PC-3 (cell line): ENCODE measurements around the gene DENND4C. TPM values are rescaled to one million over a fixed set of nuclear protein-coding genes. Genes with fewer than 3 reads are reported as not detected.

Experiments
- ATAC-seq: fragments of 200-7000 bp; cut with Tn5 transposase; 2 replicates; pipeline ENCODE4 v1.9.1; 2020; ENCODE audit warnings: mild to moderate bottlenecking, moderate library complexity
- BruUV-seq: library from RNA; stranded (reverse); fragments of 400-500 nt; replicated peaks from 2 replicates; lab custom pipeline; 2021; lab: Mats Ljungman, UMichigan
- CTCF ChIA-PET: fragments of 300-600 bp; sonication (Branson Sonifier 250); formaldehyde crosslinking; loops from one replicate; lab custom pipeline; 2022; ENCODE audit warnings: antibody characterized with exemption; lab: Charles Lee
- POLR2A ChIA-PET: fragments of 300-600 bp; sonication (Branson Sonifier 250); formaldehyde crosslinking; loops from one replicate; lab custom pipeline; 2022; ENCODE audit warnings: antibody characterized with exemption; ENCODE audit not compliant: unreplicated experiment; lab: Charles Lee
- DNase-seq: peaks from one replicate; pipeline ENCODE4 v3.0.0-alpha.2; 2015
- H2AFZ ChIP-seq: fragments of 300-600 bp; sonication (generic); 2 replicates; pipeline ENCODE4 v1.6.0; 2016; ENCODE audit warnings: antibody characterized with exemption, low read length
- H3F3A ChIP-seq: fragments of 300-600 bp; sonication (generic); one replicate; pipeline ENCODE4 v1.6.0; 2017; ENCODE audit warnings: antibody characterized with exemption, low read length, control low read depth, mild to moderate bottlenecking; ENCODE audit not compliant: unreplicated experiment
- H3K27ac ChIP-seq: fragments of 300-600 bp; sonication (generic); 2 replicates; pipeline ENCODE4 v1.5.1; 2016; ENCODE audit warnings: mild to moderate bottlenecking, low read length
- H3K27me3 ChIP-seq: fragments of 300-600 bp; sonication (generic); 2 replicates; pipeline ENCODE4 v1.6.1; 2016; ENCODE audit warnings: low read length, mixed read lengths
- H3K36me3 ChIP-seq: fragments of 300-600 bp; sonication (generic); 2 replicates; pipeline ENCODE4 v1.6.1; 2016; ENCODE audit warnings: low read depth, mixed run types, low read length, mixed read lengths
- H3K4me1 ChIP-seq: fragments of 300-600 bp; sonication (generic); 2 replicates; pipeline ENCODE4 v1.5.1; 2016; ENCODE audit warnings: low read length; ENCODE audit not compliant: insufficient read depth
- H3K4me2 ChIP-seq: fragments of 300-600 bp; sonication (generic); 2 replicates; pipeline ENCODE4 v1.6.0; 2016; ENCODE audit warnings: low read length
- H3K4me3 ChIP-seq: fragments of 300-600 bp; sonication (generic); 2 replicates; pipeline ENCODE4 v1.5.1; 2016; ENCODE audit warnings: mild to moderate bottlenecking, low read length, mixed read lengths
- H3K79me2 ChIP-seq: fragments of 300-600 bp; sonication (generic); 2 replicates; pipeline ENCODE4 v1.6.1; 2017; ENCODE audit warnings: low read length, mixed read lengths
- H3K9ac ChIP-seq: fragments of 300-600 bp; sonication (generic); 2 replicates; pipeline ENCODE4 v1.6.0; 2016; ENCODE audit warnings: mild to moderate bottlenecking, low read length
- H3K9me2 ChIP-seq: fragments of 300-600 bp; sonication (generic); replicated peaks from 2 replicates; pipeline ENCODE4 v1.6.1; 2016; ENCODE audit warnings: mixed run types, low read length, mixed read lengths
- H3K9me3 ChIP-seq: fragments of 300-600 bp; sonication (generic); 2 replicates; pipeline ENCODE4 v1.6.1; 2016; ENCODE audit warnings: low read length, mixed read lengths
- H4K20me1 ChIP-seq: fragments of 300-600 bp; sonication (generic); 2 replicates; pipeline ENCODE4 v1.6.1; 2016; ENCODE audit warnings: low read length, mixed read lengths
- CTCF ChIP-seq: fragments of 300-600 bp; sonication (generic); conservative IDR thresholded peaks from 2 replicates; pipeline ENCODE4 v1.5.1; 2017; ENCODE audit warnings: antibody characterized with exemption, low read depth, mild to moderate bottlenecking, low read length
- EZH2 ChIP-seq: fragments of 300-600 bp; sonication (generic); IDR thresholded peaks from one replicate; pipeline ENCODE4 v1.6.1; 2017; ENCODE audit warnings: antibody characterized with exemption, mild to moderate bottlenecking, low read length; ENCODE audit not compliant: unreplicated experiment
- EZH2phosphoT487 ChIP-seq: fragments of 300-600 bp; sonication (generic); IDR thresholded peaks from 2 replicates; pipeline ENCODE4 v1.6.1; 2018; ENCODE audit warnings: mild to moderate bottlenecking, antibody characterized with exemption, low read length, borderline replicate concordance
- intact Hi-C: fragments of 100-400 bp; cut with micrococcal nuclease; formaldehyde crosslinking; loops from 2 replicates; pipeline ENCODE4 v1.9.0; 2023
- total RNA-seq: library from RNA; depleted of rRNA; stranded (reverse); fragments of >200 nt; gene quantifications from 2 replicates; pipeline ENCODE4 v1.2.3, GENCODE V29; 2014

The DENND4C gene
- total RNA-seq, 1 experiment from 2014 or later, result 20.9 TPM

GRCh38 chr9:19252174-19252884 lies 21.8 kb downstream of the DENND4C start:
- DNase-seq (no peak), ATAC-seq (no peak)
- Histone ChIP-seq H3F3A (no peaks in the 10 kb centered on the region), H3K79me2 (peaks cover 49% of the 10 kb centered on the region), H3K9ac (no peak overlapping the region), H3K27ac (no peak overlapping the region), H2AFZ (no peak overlapping the region), H3K36me3 (no peaks in the 10 kb centered on the region), H4K20me1 (0 out of 2 replicates have a peak, but pooled peaks cover 3% of the 10 kb centered on the region), H3K9me2 (no peaks in the 10 kb centered on the region), H3K4me2 (no peak overlapping the region), H3K9me3 (no peaks in the 10 kb centered on the region), H3K4me3 (no peak overlapping the region), H3K4me1 (no peaks in the 10 kb centered on the region), H3K27me3 (no peaks in the 10 kb centered on the region)
- no peak for TF ChIP-seq EZH2phosphoT487
- no peak for TF ChIP-seq CTCF
- no peak for TF ChIP-seq EZH2
- intact Hi-C loops, result no loop called here
- BruUV-seq, result no TSS peak
- ChIA-PET POLR2A (no interaction called here), CTCF (no interaction called here)

GRCh38 chr9:19252885-19253219 lies 22.4 kb downstream of the DENND4C start:
- Histone ChIP-seq H3K9me3 (no peaks in the 10 kb centered on the region), H3K9ac (no peak overlapping the region), H3K4me3 (no peak overlapping the region), H3K27me3 (no peaks in the 10 kb centered on the region), H3K4me1 (no peaks in the 10 kb centered on the region), H4K20me1 (0 out of 2 replicates have a peak, but pooled peaks cover 3% of the 10 kb centered on the region), H3K36me3 (no peaks in the 10 kb centered on the region), H3K79me2 (peaks cover 49% of the 10 kb centered on the region), H3F3A (no peaks in the 10 kb centered on the region), H3K27ac (no peak overlapping the region), H2AFZ (no peak overlapping the region), H3K9me2 (no peaks in the 10 kb centered on the region), H3K4me2 (no peak overlapping the region)
- intact Hi-C loops, result no loop called here
- no peak for DNase-seq
- ChIA-PET CTCF (no interaction called here), POLR2A (no interaction called here)
- no TSS peak for BruUV-seq
- TF ChIP-seq EZH2phosphoT487 (no peak), EZH2 (no peak), CTCF (no peak)
- ATAC-seq, result no peak

- no peaks in the 10 kb centered on the region for H3F3A ChIP-seq
- ChIA-PET CTCF (no interaction called here), POLR2A (no interaction called here)
- no peaks in the 10 kb centered on the region for H3K4me1 ChIP-seq
- ATAC-seq (no peak), DNase-seq (no peak)
- no peak overlapping the region for H3K4me3 ChIP-seq
- no peak overlapping the region for H3K27ac ChIP-seq
- no peak overlapping the region for H2AFZ ChIP-seq
- H3K9ac ChIP-seq, result no peak overlapping the region
- H3K9me3 ChIP-seq, result no peaks in the 10 kb centered on the region
- TF ChIP-seq EZH2, result no peak
- TF ChIP-seq EZH2phosphoT487, result no peak
- TF ChIP-seq CTCF, result no peak
- no peak overlapping the region for H3K4me2 ChIP-seq
- H4K20me1 ChIP-seq, result 0 out of 2 replicates have a peak, but pooled peaks cover 3% of the 10 kb centered on the region
- H3K79me2 ChIP-seq, result peaks cover 42% of the 10 kb centered on the region
- H3K9me2 ChIP-seq, result no peaks in the 10 kb centered on the region
- BruUV-seq, result no TSS peak
- intact Hi-C loops, result no loop called here
- no peaks in the 10 kb centered on the region for H3K27me3 ChIP-seq
- no peaks in the 10 kb centered on the region for H3K36me3 ChIP-seq
These were observed 24.6 kb downstream of the DENND4C start for GRCh38 chr9:19255112-19255511.
